Stimulated activated CD8-positive, alpha-beta memory T cell treated with anti-CD3 and anti-CD28 coated beads, Interleukin-4, amount 100 ng/mL, for 4 hours (primary cell): ENCODE data around the gene DAB1.

Experiments used
- DNase-seq, 2 donors: peaks; one replicate each; pipeline ENCODE4 v3.0.0-alpha.2; 2020; ENCODE audit warnings: low read depth in 2 of 2, low spot score in 1 of 2

The DAB1 gene

DNA sequence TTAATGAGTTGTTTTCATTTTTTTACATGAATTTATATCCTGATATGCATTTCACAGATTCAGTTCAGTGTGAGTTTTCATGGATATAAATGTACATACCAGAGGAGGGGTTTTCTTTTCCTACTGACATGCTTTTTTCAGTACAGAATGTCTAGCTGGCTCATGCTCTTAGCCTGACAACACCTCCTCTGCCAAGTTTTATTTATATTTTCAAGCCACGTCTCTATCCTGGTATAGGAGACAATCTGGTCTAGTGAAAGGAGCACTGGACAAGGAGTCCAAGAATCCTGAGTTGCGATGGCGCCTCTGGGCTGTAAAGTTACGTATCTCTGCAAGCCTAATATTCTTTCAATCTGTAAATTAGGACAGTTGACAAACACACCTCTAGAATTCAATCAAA, 4.9 kb downstream of the DAB1 start:
- no peak for DNase-seq

DNA sequence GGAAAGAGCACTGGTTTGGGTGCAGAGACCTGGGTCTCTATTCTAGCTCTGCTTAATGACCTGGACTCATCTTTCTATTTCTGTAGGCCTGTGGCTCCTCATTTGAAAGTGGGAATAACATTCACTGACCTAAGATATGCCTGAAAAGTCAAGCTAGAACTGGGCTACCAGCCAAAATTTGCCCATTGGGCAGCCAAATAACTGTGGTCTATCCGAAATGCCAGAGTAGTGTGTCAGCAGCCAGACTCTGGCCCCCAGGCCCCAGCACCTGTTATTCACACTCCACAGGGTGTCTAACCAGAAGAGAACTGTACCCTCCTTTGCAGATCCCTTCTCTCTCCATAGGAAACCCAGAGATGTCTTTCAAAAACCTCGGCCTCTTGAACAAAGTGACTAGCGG, 12.6 kb downstream of the DAB1 start:
- no peak for DNase-seq

DNA sequence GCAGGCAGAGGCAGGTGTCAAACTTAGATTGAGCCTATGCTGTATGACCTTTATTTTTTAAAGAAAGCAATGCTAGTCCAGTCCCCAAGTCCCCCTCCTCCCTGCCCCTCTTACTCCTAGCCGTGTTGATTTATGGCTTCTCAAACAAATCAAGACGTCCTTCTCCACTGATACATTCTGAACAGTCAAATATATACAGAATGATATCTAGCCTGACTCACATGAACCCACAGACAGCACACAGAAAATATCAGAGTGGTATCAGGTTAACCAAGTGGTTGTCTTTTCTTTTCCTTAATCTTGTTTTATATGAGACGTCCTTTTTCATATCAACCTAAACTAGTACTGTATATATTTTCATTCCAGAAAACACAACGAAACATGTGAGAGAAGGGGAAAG, 13.4 kb downstream of the DAB1 start:
- no peak for DNase-seq

DNA sequence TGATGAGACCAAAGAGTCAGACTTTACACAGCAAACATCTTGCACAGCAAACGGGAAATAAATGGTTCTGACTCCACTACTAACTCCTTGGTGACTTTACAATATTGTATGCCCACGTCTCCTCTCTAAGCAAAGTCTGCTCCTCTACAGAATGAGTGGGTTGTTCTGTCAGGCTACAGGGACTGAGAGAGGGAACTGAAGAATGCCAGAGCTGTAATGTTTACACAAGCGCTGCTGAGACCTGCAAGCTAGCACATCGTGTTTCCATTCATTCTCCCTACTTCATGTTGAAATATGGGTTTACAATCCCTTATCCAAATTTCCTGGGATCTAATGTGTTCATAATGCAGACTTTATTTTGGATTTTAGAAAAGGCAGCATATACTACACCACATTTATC, 15.9 kb downstream of the DAB1 start:
- DNase-seq: no peak

DNA sequence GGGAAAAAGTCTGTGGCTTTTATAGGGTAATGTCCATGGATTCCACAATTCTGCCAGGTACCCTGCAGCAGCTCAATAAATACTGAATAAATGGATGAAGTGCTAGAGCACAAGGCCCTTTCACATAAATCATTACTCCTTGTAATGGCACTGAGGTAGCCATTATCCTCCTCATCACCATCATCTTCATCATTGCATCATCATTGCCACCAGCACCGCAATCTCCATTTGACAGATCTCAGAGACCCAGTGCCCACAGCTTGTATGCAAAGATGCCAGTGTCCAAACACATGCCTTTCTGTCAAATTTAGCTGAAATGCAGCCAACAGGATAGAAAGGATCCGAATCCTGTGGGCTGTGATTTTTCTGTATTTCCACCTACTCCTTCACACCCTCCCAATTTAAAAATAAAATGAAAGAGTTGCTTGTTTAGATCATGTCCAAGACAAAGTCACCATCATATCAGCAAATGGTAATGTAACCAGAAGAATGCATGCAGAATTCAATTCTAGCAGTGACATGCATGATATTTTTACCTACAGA, 17.4 kb downstream of the DAB1 start:
- DNase-seq: no peak

DNA sequence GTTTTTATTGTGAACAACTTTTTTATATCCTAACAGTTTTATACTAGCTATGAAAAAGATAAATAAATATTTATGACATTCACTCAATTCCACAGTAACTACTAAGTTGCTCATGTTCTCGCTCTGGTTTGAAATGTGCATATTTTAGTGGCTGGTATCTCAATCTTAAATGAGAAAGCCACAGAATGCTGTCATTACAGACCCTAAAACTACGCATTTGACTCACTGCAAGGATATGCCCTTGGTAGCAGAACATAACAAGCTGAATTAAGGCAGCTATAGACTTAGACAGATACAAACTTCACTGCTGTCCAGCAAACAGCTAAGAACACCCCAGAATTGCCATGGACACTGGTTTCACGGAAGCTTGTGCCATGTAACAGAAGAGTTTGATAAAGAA, 19.0 kb downstream of the DAB1 start:
- no peak for DNase-seq

DNA sequence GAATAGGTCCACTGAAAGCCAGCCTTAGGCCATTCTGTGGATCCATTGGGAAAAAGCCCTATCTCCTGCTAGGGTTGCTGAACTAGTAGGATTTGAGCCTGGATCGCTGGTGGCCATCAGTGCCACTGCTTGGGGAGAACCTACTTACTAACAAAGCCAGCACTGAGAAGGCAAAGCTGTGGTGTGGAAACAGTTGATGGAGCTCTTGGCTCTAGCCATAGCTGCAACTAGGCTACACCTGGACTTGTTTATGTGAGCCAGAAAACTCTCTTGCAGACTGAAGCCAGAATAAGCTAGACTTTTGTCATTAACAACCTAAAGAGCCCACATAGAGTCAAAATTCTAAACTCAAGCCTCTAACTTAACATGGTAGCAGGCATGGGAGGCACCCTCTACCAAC, 20.7 kb downstream of the DAB1 start:
- DNase-seq: no peak

DNA sequence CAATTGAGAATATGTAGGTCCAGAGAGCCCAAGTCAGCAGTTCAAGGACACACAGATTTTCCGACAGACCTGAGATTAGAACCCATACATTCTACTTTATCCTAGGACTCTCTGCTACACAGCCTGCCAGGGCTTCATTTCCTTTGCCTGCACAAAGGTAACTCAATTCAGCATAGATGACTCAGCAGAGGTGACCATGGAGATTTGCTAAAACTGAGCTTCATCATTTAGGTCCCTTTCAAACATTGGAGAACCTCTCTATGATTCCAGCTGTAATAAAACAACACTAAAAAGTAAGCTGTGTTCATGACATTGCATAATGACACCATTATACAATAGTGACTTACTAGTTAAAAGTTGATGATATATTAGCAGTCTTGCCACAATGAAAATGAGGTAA, 22.2 kb downstream of the DAB1 start:
- DNase-seq: no peak

DNA sequence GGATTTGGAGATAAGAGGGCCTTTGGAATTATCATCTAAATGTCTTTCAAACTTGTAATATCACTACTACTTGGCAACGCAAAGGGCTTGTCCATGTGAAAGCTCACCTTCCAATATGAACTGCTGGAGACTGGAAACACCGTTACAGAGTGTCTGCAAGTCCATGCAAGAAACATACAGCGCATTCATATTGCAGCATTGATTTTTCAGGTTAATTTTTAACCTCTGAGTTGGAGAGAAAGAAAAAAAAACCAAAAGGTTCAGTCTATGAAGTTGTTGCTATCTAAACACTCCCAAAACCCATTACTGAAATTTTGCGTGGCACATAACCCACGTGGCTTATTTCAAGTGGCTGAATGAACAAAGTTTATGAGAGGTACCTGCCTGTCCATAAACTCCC, 23.8 kb downstream of the DAB1 start:
- DNase-seq: no peak

DNA sequence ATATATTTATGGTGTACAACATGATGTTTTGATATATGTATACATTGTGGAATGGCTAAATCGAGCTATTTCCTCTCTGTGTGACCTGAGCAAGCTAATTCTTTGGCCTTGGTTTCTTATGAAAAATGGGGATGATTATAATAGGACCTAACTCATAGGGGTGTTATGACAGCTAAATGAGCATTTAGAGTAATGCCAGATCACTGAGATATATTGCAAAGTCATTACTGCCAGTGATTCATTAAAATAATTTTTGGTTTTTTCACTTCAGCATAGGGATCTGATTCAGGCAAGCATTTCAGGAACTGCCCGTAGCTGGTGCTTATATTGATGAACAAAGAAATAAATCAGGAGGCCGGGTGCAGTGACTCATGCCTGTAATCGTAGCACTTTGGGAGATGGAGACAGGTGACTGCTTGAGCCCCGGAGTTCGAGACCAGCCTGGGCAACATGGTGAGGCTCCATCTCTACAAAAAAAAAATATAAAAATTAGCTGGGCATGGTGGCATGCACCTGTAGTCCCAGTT, 30.7 kb downstream of the DAB1 start:
- no peak for DNase-seq

DNA sequence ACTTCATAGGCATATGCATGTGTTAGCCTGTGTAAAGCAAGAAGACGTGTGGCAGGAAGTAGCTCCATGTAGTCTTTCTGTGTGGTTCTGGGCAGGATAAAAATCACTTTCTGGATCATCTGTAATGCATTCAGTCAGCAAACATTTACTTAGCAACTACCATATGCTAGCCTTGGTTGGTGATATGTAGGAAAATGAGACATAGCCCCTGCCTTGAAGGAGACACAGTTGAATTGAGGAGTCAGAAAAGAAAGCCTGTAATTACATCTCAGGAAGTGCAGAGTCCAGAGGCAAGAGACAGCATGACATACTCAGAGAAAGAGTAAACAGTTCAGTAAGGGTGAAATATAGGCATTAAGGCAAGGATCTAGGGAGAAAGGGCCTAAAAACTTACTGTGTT, 38.5 kb downstream of the DAB1 start:
- DNase-seq: no peak

DNA sequence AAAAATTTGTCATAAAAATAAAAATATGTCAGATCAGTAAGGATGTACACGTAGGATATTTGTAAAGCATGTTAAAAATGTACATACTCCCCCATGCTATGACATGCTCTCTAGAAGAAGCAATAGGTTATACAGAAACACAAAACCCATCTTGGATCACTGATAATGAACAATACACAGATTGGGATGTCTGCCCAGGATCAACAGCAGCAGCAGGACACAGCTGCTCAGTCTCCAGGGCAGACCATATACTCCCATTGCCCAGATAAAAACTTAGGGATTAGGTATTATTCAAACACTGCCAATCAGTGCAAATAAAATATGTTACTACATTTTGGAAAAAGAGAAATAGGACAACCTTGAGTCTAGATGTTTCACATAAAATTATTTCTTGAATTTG, 39.0 kb downstream of the DAB1 start:
- DNase-seq: no peak

DNA sequence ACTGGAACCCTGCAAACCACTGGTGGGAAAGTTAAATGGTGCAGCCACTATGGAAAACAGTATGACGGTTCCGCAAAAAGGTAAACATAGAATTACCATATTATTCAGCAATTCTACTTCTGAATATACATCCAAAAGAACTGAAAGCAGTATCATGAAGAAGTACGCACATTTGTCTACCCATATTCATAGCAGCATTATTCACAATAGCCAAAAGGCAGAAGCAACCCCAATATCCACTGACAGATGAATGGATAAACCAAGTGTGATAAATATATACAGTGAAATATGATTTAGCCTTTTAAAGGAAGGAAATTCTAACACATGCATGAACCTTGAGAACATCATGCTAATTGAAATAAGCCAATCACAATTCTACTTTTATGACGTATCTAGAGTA, 39.6 kb downstream of the DAB1 start:
- no peak for DNase-seq

DNA sequence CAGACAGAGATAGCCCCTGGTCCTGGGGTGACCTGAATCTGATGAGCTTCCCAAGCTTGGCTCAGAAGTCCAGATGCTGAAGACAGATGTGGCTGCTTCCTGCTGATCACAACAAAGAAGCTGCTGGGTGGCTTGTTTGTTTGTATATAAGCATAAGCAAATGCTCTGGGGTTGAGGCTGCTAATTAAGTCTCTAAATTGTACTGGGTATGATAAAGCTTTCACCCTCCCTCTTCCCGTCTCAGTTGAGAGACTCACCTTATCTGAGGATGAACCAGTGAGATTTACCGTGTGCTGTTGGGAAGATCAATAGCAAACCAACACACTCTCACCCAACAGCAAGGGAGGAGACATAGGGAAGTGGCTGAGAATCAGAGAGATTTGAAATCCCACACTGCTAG, 42.0 kb downstream of the DAB1 start:
- DNase-seq: no peak

DNA sequence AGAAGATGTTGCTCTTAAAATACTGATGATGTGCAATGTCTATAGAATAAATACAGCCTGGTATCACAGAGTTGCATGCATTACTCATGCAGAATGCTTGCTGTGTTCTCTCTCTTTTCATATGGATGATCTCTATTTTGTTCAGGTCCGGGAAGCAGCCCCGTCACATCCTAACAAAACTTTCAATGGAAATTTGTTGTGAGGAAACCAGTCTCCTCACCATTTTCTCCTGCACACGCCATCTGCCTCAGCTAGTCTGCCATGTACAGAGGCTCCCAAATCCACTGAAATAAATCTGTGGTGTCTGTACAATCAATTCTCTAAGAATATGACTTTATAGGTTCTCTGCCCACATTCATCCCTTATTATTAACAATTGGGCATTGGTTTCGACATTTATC, 42.4 kb downstream of the DAB1 start:
- no peak for DNase-seq

DNA sequence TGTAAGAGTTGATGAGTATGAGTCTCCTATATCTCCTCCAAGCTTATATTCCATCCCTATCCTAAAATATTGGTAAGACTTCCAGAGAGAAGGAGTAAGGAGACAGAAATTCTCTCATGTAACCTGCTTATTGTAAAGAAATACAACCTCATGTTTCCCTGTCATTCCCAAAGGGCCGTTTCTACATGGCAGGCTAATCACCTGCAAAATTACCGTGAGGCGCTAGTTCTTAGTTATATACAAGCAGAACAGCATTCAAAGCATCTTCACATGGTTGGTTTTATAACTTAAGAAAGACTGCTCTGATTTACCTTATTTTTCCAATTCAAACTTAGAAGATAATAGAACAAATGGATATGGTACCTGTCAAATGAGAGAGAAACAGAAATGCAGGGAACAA, 42.9 kb downstream of the DAB1 start:
- DNase-seq: no peak

DNA sequence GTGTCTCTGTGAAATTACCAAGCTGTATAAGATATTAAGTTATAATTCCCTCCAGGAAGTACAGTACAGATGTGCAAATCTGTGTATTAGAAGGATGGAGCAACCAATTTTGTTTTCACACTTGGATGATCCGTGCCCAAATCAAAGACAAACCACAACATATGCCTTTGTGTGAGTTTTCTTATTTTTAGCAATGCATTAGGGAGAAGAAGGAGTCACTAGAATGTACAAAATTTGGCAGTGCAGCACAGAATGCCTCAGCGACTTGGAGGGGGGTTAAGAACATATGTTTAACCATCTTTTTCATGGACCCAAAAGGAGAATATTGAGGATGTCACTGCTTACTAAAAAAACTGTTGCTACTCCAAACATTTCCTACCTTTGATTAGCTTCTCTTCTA, 45.3 kb downstream of the DAB1 start:
- no peak for DNase-seq

DNA sequence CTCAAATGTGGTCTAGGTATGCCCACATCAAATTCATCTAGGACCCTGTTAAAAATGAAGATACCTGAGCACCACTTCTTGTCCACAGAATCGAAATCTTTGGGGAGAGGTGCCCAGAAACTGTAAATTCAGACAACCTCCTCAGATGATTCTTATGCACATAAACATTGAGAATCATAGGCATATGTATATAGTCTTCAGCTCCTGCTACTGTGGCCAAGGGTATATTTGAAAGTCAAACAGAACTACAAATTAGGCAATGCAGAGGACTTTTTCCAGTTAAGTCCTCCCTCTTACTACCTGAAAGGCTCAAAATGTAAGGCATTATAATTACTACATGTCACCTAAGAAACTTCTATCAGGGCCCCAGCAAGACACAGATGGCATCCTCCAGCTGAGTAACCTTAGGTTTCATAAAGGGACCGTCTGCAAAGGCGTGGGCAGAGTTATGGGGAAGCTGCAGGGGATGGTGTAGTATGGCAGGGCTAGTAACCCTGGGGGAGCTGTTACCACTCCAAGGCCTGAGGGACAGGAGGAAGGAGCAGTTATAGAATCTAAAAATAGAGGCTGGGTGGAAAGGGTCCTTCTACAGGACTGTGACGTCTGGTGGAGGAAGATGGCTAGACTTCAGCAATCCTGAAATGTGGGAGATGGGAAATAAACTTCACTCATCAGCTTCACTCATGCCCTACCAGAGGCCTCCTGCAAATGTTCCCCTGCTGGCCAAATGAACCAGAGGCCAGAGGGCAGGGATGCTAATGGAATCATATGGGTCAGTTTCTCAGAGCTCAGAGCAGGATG, 46.3 kb downstream of the DAB1 start:
- no peak for DNase-seq

DNA sequence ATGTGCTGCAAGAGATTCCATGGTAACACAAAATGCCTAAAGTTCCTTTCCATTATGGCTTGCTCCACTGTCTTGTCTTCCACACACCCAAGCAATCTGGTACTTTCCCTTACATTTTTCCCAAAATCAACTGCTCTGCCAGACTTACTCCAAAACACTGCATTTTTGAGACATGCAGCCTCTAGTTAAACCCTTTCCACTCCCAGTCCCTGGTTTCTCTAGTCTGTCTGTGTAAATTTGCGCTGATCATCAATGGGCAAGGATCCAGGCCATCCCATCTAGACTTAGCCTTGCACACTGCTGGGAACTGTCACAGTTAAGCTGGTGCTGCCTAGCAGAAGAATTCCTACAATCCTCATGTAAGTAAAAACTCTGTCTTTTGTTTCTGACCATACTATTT, 47.8 kb downstream of the DAB1 start:
- DNase-seq: no peak

DNA sequence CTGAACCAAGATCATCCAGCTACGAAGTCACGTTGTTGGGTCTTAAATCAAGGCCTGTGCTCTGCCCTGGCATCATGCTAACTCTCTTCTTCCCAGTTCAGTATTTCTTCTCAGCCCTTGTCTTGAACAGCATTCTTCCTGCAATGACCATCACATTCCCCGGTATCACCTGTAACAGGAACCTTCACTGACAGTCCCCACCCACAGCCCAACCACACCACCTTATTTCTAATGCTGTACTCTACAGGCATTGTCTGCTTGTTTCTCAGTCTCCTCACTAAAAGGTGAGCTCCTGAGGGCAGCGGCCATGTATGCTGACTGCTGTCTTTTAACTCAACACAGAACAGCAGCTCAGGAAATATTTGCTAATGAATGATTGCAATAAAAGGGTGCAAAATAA, 54.0 kb downstream of the DAB1 start:
- no peak for DNase-seq

DNA sequence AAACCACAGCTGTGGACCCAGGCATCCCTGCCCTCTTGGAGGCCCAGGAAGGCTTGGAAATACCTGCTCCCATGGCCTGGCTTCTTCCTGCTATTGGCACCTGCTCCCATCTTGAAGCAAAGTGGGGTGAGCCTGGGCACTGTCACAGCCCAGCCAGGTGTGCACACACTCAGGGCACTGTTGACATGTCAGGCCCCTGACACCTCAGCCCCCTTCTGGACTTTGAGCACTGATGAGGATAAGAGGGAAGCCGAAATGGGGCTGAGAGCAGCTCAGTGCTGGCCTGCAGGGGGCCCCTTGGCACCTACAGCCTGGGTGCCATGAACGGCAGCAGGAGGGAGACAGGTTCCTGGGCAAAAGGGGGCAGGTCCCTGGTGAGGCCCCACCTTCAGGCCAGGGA, 55.9 kb downstream of the DAB1 start:
- DNase-seq: no peak

DNA sequence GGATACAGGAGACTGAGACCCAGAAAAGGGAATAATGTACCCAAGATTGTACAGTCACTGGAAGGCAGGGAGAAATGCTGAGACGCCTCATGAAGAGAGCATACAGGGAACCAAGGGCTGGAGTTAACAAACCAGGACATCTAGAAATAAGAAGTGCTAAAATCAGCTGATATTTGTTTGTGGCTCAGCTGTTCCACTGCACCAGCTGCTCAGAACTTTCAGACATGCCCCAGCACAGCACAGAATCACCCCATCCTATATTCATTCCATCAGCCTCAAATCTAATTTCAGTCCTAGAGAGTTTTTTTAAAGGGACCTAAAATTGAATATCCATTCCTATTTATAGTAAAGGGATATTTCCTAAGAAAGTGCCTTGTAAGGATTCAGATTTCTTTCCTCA, 60.2 kb downstream of the DAB1 start:
- no peak for DNase-seq

DNA sequence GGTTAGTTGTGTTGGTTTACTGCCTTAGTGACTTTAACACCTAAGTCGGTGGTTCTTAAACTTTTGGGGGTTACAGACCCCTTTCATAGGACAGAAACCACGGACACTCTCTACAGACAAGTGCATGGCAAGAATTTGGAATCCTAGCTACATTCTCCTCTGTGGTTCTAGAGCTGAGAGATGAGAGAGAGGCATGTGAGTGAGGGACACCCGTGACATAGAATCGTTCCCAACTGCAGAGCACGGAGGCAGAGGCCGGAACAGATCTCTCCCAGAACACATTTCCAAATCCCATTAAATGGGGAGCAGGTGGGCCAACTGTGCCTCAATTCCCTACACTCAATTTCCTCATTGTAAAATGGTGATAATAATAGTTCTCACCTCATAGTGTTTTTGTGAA, 60.7 kb downstream of the DAB1 start:
- no peak for DNase-seq
